CMK (cell line): ENCODE measurements around the gene PDHX.
"Not testable (repeated sequence)": the region's sequence is repeated elsewhere in the genome, so short reads cannot be mapped to it uniquely, and the experiment has no call there.

Experiments
- DNase-seq: peaks from one replicate; pipeline ENCODE4 v3.0.0-alpha.2; 2010; ENCODE audit warnings: low read depth

The PDHX gene

GRCh38 chr11:34911676-34912075 is 4.7 kb upstream of the PDHX start:
- no peak for DNase-seq

- DNase-seq = not testable (repeated sequence)
Observed at GRCh38 chr11:34913556-34913955, 2.9 kb upstream of the PDHX start.

- DNase-seq = no peak
Observed at GRCh38 chr11:34915136-34916014, 1.0 kb upstream of the PDHX start.

- DNase-seq = no peak
Observed at GRCh38 chr11:34916843-34917770, 689 bp downstream of the PDHX start.

- DNase-seq = no peak
Observed at GRCh38 chr11:34921156-34921555, 4.7 kb downstream of the PDHX start.

GRCh38 chr11:34924714-34925113 is 8.3 kb downstream of the PDHX start:
- DNase-seq = no peak

- no peak for DNase-seq
Observed at GRCh38 chr11:34926101-34926830, 9.8 kb downstream of the PDHX start.

- no peak for DNase-seq
Observed at GRCh38 chr11:34926831-34927132, 10.4 kb downstream of the PDHX start.

GRCh38 chr11:34928268-34928959 is 12.0 kb downstream of the PDHX start:
- DNase-seq = no peak

GRCh38 chr11:34928960-34929680 is 12.7 kb downstream of the PDHX start:
- no peak for DNase-seq

- DNase-seq = no peak
Observed at GRCh38 chr11:34929794-34930763, 13.7 kb downstream of the PDHX start.

GRCh38 chr11:34936945-34937629 is 20.7 kb downstream of the PDHX start:
- DNase-seq = no peak

GRCh38 chr11:34938611-34939010 is 22.2 kb downstream of the PDHX start:
- DNase-seq = no peak

- no peak for DNase-seq
Observed at GRCh38 chr11:34940026-34940677, 23.7 kb downstream of the PDHX start.

GRCh38 chr11:34941688-34942087 is 25.3 kb downstream of the PDHX start:
- DNase-seq = no peak

GRCh38 chr11:34944692-34945091 is 28.3 kb downstream of the PDHX start:
- no peak for DNase-seq

GRCh38 chr11:34948696-34949095 is 32.3 kb downstream of the PDHX start:
- DNase-seq = no peak

GRCh38 chr11:34953955-34954354 is 37.5 kb downstream of the PDHX start:
- no peak for DNase-seq

GRCh38 chr11:34957206-34957605 is 40.8 kb downstream of the PDHX start:
- DNase-seq = no peak
